Caco-2 (cell line): ENCODE data around the gene PLCB4. TPM values are rescaled to one million over a fixed set of nuclear protein-coding genes. Genes with fewer than 3 reads are reported as not detected.

Experiments used
- BruUV-seq: library from RNA; stranded (reverse); fragments of 400-500 nt; replicated peaks from 2 replicates; lab custom pipeline; 2021; lab: Mats Ljungman, UMichigan
- CTCF ChIA-PET: fragments of 300-600 bp; sonication (Branson Sonifier 250); formaldehyde crosslinking; loops from one replicate; lab custom pipeline; 2022; ENCODE audit warnings: antibody characterized with exemption; lab: Charles Lee
- POLR2A ChIA-PET: fragments of 300-600 bp; sonication (Branson Sonifier 250); formaldehyde crosslinking; loops from one replicate; lab custom pipeline; 2022; ENCODE audit warnings: antibody characterized with exemption; lab: Charles Lee
- DNase-seq, 2 experiments: peaks; one replicate each; pipeline versions ENCODE4 v3.0.0 to v3.0.0-alpha.2; 2020 to 2022
- H3K27me3 ChIP-seq: replicated peaks from 2 replicates; pipeline ENCODE4 v1.6.0; 2011; ENCODE audit warnings: low read length; ENCODE audit not compliant: control insufficient read depth, insufficient read depth
- H3K36me3 ChIP-seq: 2 replicates; pipeline ENCODE4 v1.5.1; 2011; ENCODE audit warnings: low read length; ENCODE audit not compliant: control insufficient read depth, insufficient read depth
- H3K4me1 ChIP-seq: fragments of 250-450 bp; sonication (Bioruptor Pico); 2 replicates; pipeline ENCODE4 v1.5.1; 2020; ENCODE audit warnings: mild to moderate bottlenecking
- H3K4me3 ChIP-seq: 2 replicates; pipeline ENCODE4 v1.5.1; 2011; ENCODE audit warnings: low read depth, mild to moderate bottlenecking, control low read depth, low read length
- H3K9me3 ChIP-seq: fragments of 250-450 bp; sonication (Bioruptor Pico); 2 replicates; pipeline ENCODE4 v1.5.1; 2020; ENCODE audit warnings: mild to moderate bottlenecking, moderate library complexity
- H3K27ac Mint-ChIP-seq: one replicate; pipeline ENCODE4 v1.8.0; 2022; ENCODE audit warnings: mixed read lengths; ENCODE audit not compliant: unreplicated experiment
- H3K27me3 Mint-ChIP-seq: one replicate; pipeline ENCODE4 v1.8.0; 2022; ENCODE audit warnings: mixed read lengths; ENCODE audit not compliant: insufficient read depth, unreplicated experiment
- H3K36me3 Mint-ChIP-seq: one replicate; pipeline ENCODE4 v1.8.0; 2022; ENCODE audit warnings: mild to moderate bottlenecking, mixed read lengths; ENCODE audit not compliant: insufficient read depth, unreplicated experiment
- H3K4me1 Mint-ChIP-seq: one replicate; pipeline ENCODE4 v1.8.0; 2022; ENCODE audit warnings: low read depth, mixed read lengths; ENCODE audit not compliant: unreplicated experiment
- H3K4me3 Mint-ChIP-seq: one replicate; pipeline ENCODE4 v1.8.0; 2022; ENCODE audit warnings: mild to moderate bottlenecking, moderate library complexity, mixed read lengths; ENCODE audit not compliant: unreplicated experiment
- H3K9me3 Mint-ChIP-seq: one replicate; pipeline ENCODE4 v1.8.0; 2022; ENCODE audit warnings: mixed read lengths; ENCODE audit not compliant: unreplicated experiment
- CTCF ChIP-seq, 2 experiments: fragments of 200-600 bp in 1 of 2; IDR thresholded peaks; 1 replicate in 1 of 2; 2 replicates in 1 of 2; pipeline versions ENCODE4 v1.5.1 to v1.8.0; 2011 to 2022; ENCODE audit warnings: antibody characterized with exemption in 1 of 2, control low read depth in 1 of 2, inconsistent platforms in 1 of 2, low read depth in 1 of 2, low read length in 1 of 2, mild to moderate bottlenecking in 1 of 2, moderate library complexity in 1 of 2; ENCODE audit not compliant: insufficient read depth in 1 of 2, severe bottlenecking in 1 of 2, unreplicated experiment in 1 of 2
- intact Hi-C: fragments of 100-400 bp; cut with micrococcal nuclease; formaldehyde crosslinking; loops from one replicate; pipeline ENCODE4 v1.10.0; 2022; ENCODE audit not compliant: unreplicated experiment
- total RNA-seq: library from RNA; stranded (reverse); gene quantifications from 2 replicates; pipeline ENCODE4 v1.2.3, GENCODE V29; 2022

PLCB4 gene
- total RNA-seq, 1 experiment from 2014 or later, result 3.0 TPM

- H3K36me3 ChIP-seq, result no peaks in the 10 kb centered on the region
- POLR2A ChIA-PET, result no interaction called here
- H3K4me3 ChIP-seq, result no peak overlapping the region
- Mint-ChIP-seq H3K36me3 (no peaks in the 10 kb centered on the region), H3K27ac (no peak overlapping the region), H3K9me3 (peaks cover 16% of the 10 kb centered on the region), H3K27me3 (no peaks in the 10 kb centered on the region), H3K4me1 (no peaks in the 10 kb centered on the region), H3K4me3 (no peak overlapping the region)
- intact Hi-C loops, result no loop called here
- H3K4me1 ChIP-seq, result no peaks in the 10 kb centered on the region
- H3K27me3 ChIP-seq, result no peaks in the 10 kb centered on the region
- DNase-seq, result no peak
- BruUV-seq, result no TSS peak
- CTCF ChIA-PET, result no interaction called here
- peaks cover 7% of the 10 kb centered on the region; the same call in 1 of the 2 replicates for H3K9me3 ChIP-seq
- no peak for TF ChIP-seq CTCF (IDR thresholded peaks at IDR 0.05; ENCODE audit: insufficient read depth in 1 of 2, low read depth in 1 of 2, low read length in 1 of 2, severe bottlenecking in 1 of 2, unreplicated experiment in 1 of 2)
Observed at GRCh38 chr20:9439806-9440205, 370.9 kb downstream of the PLCB4 start.

- no peak for DNase-seq
- Histone ChIP-seq H3K4me1 (no peaks in the 10 kb centered on the region), H3K36me3 (no peaks in the 10 kb centered on the region), H3K27me3 (no peaks in the 10 kb centered on the region), H3K9me3 (peaks cover 7% of the 10 kb centered on the region; the same call in 1 of the 2 replicates), H3K4me3 (no peak overlapping the region)
- no TSS peak for BruUV-seq
- Mint-ChIP-seq H3K36me3 (no peaks in the 10 kb centered on the region), H3K4me1 (no peaks in the 10 kb centered on the region), H3K9me3 (peaks cover 16% of the 10 kb centered on the region), H3K27ac (no peak overlapping the region), H3K27me3 (no peaks in the 10 kb centered on the region), H3K4me3 (no peak overlapping the region)
- TF ChIP-seq CTCF (IDR thresholded peaks at IDR 0.05; ENCODE audit: insufficient read depth in 1 of 2, low read depth in 1 of 2, low read length in 1 of 2, severe bottlenecking in 1 of 2, unreplicated experiment in 1 of 2), result no peak
- ChIA-PET CTCF (no interaction called here), POLR2A (no interaction called here)
- intact Hi-C loops, result no loop called here
Observed at GRCh38 chr20:9440892-9441291, 372.0 kb downstream of the PLCB4 start.

GRCh38 chr20:9441948-9442347 lies 373.1 kb downstream of the PLCB4 start:
- BruUV-seq, result no TSS peak
- no peak for DNase-seq
- Mint-ChIP-seq H3K4me3 (no peak overlapping the region), H3K36me3 (no peaks in the 10 kb centered on the region), H3K4me1 (no peaks in the 10 kb centered on the region), H3K27ac (no peak overlapping the region), H3K27me3 (no peaks in the 10 kb centered on the region), H3K9me3 (peaks cover 16% of the 10 kb centered on the region)
- no peak for TF ChIP-seq CTCF (IDR thresholded peaks at IDR 0.05; ENCODE audit: insufficient read depth in 1 of 2, low read depth in 1 of 2, low read length in 1 of 2, severe bottlenecking in 1 of 2, unreplicated experiment in 1 of 2)
- H3K9me3 ChIP-seq, result peaks cover 7% of the 10 kb centered on the region; the same call in 1 of the 2 replicates
- H3K36me3 ChIP-seq, result no peaks in the 10 kb centered on the region
- no peaks in the 10 kb centered on the region for H3K27me3 ChIP-seq
- POLR2A ChIA-PET, result no interaction called here
- CTCF ChIA-PET, result no interaction called here
- H3K4me3 ChIP-seq, result no peak overlapping the region
- intact Hi-C loops, result no loop called here
- no peaks in the 10 kb centered on the region for H3K4me1 ChIP-seq
